GM18505 (cell line): ENCODE measurements around the gene CDCA7L.
"Not testable (repeated sequence)": the region's sequence is repeated elsewhere in the genome, so short reads cannot be mapped to it uniquely, and the experiment has no call there.

Experiments
- ATAC-seq: cut with Tn5 transposase; IDR thresholded peaks from one replicate; pipeline ENCODE4 v1.9.1; 2021; ENCODE audit not compliant: unreplicated experiment
- POLR2A ChIP-seq: IDR thresholded peaks from 4 replicates; pipeline ENCODE4 v1.6.1; 2011; ENCODE audit warnings: borderline replicate concordance; ENCODE audit not compliant: insufficient read depth, insufficient read length; ENCODE audit errors: extremely low read depth

CDCA7L gene

GRCh38 chr7:21938463-21938862, 7.2 kb downstream of the CDCA7L start:
- no peak for TF ChIP-seq POLR2A
- ATAC-seq = no peak

- TF ChIP-seq POLR2A = no peak
- ATAC-seq = no peak
Measured at GRCh38 chr7:21934808-21935207, 10.9 kb downstream of the CDCA7L start.

- ATAC-seq = not testable (repeated sequence)
Measured at GRCh38 chr7:21933293-21933692, 12.4 kb downstream of the CDCA7L start.

- no peak for TF ChIP-seq POLR2A
- no peak for ATAC-seq
Measured at GRCh38 chr7:21927693-21928092, 18.0 kb downstream of the CDCA7L start.

- TF ChIP-seq POLR2A = no peak
- no peak for ATAC-seq
Measured at GRCh38 chr7:21926448-21926847, 19.3 kb downstream of the CDCA7L start.

GRCh38 chr7:21923658-21924057, 22.0 kb downstream of the CDCA7L start:
- no peak for TF ChIP-seq POLR2A
- ATAC-seq = no peak

GRCh38 chr7:21922605-21923004, 23.1 kb downstream of the CDCA7L start:
- no peak for TF ChIP-seq POLR2A
- no peak for ATAC-seq

GRCh38 chr7:21920936-21921335, 24.8 kb downstream of the CDCA7L start:
- TF ChIP-seq POLR2A = no peak
- no peak for ATAC-seq

- no peak for TF ChIP-seq POLR2A
- no peak for ATAC-seq
Measured at GRCh38 chr7:21918216-21918615, 27.5 kb downstream of the CDCA7L start.

GRCh38 chr7:21916629-21917028, 29.1 kb downstream of the CDCA7L start:
- ATAC-seq = no peak
- no peak for TF ChIP-seq POLR2A

GRCh38 chr7:21916176-21916575, 29.5 kb downstream of the CDCA7L start:
- ATAC-seq = no peak
- TF ChIP-seq POLR2A = no peak

GRCh38 chr7:21915140-21915539, 30.6 kb downstream of the CDCA7L start:
- no peak for TF ChIP-seq POLR2A
- ATAC-seq = no peak

- no peak for ATAC-seq
- TF ChIP-seq POLR2A = no peak
Measured at GRCh38 chr7:21914671-21915070, 31.0 kb downstream of the CDCA7L start.

GRCh38 chr7:21912931-21913780, 32.5 kb downstream of the CDCA7L start:
- no peak for TF ChIP-seq POLR2A

GRCh38 chr7:21912305-21912704, 33.4 kb downstream of the CDCA7L start:
- no peak for TF ChIP-seq POLR2A
- ATAC-seq = no peak

More at GRCh38 chr7:21912931-21913780, 32.5 kb downstream of the CDCA7L start:
- no peak for ATAC-seq
